CD4-positive, alpha-beta T cell treated with Interleukin-17A for 1 hour (primary cell): ENCODE data around the gene PPP1R16B.
"Not testable (repeated sequence)": the region's sequence is repeated elsewhere in the genome, so short reads cannot be mapped to it uniquely, and the experiment has no call there.

Experiments used
- DNase-seq: peaks from one replicate; pipeline ENCODE4 v3.0.0-alpha.2; 2020

PPP1R16B gene

GRCh38 chr20:38794057-38794456, 11.4 kb upstream of the PPP1R16B start:
- DNase-seq: not testable (repeated sequence)

DNA sequence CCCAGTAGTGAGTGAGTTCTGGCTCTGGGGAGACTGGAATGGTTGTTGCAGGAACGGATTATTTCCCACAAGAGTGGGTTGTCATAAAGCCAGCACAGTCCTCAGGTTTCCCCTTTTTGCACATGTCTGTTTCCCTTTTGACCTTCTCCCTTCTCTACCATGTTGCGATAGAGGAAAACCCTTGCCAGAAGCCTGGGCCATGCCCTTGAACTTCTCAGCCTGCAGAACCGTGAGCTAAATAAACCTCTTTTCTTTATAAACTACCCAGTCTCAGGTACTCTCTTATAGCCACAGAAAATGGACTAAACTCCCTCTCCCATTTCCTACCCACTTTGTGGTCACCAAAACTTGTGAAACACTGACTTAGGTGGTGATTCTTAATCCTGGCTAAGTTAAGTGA, 7.2 kb upstream of the PPP1R16B start:
- DNase-seq: no peak

DNA sequence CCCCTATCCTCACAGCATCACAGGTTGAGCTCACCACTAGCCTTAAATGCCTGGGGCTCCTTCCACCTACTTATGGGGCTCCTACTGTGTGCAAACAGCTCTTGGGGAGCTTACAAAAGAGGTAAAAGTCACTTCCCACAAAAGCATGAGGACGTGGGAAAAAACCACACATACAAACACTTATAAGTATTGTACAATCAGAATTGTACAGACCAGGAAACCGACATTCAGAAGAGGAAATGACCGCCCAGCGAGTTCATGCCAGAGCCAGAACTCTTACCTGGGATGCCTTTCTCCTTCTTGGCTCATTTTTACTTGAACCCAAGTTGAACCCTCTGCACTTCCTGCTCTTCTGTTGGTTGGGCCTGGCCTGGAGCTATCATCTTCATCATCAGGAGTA, 6.3 kb upstream of the PPP1R16B start:
- DNase-seq: no peak

GRCh38 chr20:38800882-38801281, 4.6 kb upstream of the PPP1R16B start:
- no peak for DNase-seq

GRCh38 chr20:38804221-38804620, 1.3 kb upstream of the PPP1R16B start:
- DNase-seq: no peak

DNA sequence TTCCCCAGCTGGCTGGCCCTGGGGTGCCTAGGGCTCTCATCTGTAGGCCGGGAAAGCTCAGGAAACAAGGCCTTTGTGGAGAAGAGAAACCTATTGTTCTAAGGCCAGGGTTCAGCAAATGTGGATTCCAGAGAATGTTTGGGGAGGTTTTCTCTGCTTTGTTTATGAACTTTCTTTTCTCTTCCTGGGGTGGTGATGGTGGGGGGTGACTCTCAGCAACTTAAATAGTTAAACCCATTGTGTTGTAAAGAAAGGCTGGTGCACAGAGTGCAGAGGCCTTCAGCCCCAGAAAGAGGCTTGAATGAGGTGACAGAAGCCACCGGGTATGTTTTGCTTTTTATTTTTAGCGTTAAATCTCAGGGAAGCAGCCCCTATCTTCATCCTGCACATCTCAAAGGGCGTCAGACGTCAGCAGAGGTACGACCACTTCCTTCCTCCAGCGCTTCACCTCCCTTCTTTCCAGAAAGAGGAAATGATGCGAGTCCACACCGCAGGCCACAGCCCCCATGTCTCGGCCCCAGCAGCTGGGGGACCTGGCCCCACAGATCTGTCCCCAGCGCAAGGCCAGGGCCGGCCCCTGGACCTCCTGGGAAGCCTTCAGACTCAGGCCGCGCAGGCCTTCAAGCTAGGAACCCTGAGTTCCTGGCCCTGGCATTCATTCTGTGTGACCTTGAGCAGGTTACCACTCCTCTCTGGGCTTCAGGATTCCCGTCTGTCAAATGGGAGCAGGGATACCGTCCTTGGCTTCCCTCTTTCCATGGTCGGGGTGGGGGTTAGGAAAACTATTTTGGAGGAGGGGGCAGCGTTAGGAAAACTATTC, 605 bp upstream of the PPP1R16B start:
- DNase-seq: peak; percentile 92

DNA sequence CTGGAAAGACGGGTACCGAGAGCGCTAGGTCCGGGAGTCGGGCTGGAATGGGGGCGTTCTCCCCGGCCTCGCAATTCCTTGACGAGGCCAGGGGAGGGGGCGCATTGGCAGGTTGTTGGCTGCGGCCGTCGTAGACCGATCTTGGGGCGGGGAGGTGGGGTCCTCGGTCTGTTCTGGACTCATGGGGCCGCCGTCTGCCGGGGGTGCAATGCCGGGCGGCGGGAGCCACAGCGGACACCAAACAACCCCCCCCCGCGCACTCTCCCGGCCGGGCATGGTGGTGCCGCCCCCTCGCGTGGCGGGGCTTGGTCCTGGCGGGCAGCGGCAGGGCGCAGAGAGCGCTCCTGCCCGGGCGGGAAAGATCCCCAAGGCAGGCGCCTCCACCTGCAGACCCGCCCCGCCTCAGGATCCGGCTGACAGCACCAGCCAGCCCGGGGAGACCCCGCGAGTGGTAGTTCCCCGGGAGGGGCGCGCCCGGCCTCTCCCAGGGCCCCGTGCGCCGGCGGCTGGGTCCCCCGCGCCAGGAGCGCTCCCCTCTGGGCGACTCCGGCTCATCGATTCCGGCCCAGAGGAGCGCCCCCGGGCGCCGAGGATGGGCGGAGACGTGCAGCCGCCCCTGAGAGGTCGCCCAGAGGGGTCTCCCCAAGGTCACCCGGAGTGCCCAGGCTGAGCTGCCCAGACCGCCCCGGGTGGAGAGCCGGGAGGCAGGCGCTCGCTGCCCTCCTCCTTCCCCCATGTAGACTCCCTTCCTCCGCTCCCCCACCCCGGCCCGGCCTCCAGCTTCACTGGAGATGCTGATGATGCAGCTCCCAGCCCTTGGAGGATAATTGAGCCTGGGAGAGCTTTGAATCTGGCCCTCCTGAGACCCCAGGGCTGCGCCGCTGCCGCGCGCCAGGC, 709 bp downstream of the PPP1R16B start:
- peak; percentile 47 for DNase-seq

DNA sequence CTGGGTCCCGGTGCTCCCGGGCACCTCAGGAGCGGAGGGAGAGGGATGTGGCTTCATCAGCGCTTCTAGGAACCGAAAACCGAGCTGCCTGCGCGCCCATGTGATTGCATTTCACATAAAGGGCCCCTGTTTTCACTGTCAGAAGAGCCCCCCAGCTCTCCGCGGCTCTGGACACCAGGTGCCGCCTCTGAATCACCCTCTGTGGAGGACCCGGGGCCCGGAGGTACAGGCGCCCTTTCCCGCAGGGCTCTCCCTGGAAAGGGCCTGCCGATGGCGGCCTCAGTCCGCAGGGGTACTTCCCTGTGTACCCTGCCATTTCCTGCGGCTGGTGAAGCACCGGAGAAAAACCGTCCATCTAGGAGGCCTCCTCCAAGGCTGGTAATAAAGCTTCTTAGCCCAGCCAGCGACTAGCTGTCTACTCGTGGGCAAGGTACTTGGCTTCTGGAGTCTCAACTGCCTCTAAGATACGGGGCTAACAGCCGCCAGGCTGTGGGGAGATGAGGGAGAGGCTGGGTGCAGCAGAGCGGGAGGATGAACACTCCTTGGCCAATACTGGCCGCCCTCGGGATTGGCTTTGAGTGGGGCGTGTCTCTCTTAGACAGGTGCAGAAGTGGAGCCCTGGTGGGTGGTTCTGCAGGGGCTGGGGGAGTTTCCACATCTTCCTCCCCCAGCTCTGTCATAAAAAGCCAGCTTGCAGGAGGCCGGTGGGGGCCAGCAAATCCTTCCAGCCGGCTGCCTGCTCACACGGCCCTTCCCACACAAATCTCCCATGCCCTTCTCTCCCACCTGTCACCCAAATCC, 1.6 kb downstream of the PPP1R16B start:
- peak; percentile 69 for DNase-seq

DNA sequence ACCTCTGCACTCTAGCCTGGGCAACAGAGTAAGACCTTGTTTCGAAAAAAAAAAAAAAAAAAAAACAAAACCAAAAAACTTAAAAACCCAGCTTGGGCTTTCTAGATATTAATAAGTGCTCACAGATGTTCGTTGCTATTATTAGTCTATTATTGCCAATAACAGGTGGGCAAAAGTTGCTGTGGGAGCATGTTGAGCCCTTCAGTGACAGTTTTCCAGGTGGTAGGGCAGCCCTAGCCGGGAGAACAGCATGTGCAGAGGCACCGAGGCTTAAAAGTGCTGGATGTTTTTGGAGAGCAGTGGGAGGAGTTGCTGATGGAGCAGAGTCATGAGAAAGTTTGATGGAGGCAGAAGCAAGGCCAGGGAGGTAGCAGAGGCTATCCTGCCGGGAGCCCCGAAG, 4.4 kb downstream of the PPP1R16B start:
- DNase-seq: no peak

GRCh38 chr20:38810926-38811630, 5.6 kb downstream of the PPP1R16B start:
- DNase-seq: peak; percentile 34

- no peak for DNase-seq
These were observed 6.3 kb downstream of the PPP1R16B start for GRCh38 chr20:38811769-38812168.

DNA sequence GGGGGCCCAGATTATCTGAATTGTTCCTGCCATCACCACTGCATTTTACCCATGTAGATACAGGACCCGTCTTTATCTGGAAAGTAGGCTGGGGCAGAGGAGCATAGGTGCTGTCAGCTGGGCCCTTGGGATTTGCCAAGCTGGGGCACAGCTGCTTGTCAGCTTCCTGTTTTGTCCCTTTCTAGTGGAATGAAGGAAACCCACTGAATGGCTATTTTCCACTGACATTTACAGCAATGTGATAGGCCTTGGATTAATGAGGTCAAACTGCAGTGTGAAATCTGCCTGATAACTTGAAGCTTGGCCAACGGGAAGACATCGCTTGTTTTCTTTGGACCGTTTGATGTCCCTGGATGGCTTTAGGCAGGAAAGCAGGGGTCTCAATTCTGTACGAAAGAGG, 6.7 kb downstream of the PPP1R16B start:
- no peak for DNase-seq

DNA sequence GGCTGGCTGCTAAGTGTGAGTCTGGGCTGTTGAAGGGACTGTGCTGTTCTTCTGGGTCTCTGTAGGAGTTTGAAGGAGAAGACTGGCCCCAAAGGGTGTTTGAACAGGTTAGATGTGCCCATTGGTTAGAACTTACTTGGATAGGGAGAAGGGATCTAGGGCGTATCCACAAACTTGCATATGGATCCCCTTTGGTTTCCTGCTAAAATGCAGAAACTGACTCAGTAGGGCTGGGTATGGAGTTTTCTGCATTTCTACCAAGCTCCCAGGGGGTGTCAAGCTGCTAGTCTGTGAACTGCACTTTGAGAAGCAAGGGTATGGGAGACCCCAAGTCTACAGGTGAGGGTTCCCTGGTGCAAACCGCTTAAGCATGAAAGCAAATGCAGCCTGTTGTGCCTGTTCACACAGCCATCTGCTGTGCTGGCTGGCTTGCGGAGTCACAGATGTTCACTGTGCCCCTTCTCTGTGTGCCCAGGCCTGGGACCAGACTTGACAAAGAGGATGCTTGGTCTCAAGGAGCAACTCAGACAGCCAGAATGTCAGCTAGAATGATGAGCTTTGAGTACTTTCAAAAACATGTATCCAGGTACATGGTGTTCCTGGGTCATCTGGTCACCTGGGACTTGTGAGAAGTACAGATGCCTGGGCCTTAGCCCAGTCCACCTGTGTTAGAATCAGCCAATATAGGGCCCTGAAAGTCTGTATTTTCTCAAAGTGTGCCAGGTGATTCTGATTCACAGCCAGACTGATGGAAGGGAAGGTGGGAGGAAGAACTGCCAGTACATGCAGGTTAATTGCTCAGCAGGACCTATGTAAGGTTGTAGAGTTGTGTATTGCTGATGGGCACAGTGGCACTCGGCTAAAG, 7.4 kb downstream of the PPP1R16B start:
- DNase-seq: no peak

DNA sequence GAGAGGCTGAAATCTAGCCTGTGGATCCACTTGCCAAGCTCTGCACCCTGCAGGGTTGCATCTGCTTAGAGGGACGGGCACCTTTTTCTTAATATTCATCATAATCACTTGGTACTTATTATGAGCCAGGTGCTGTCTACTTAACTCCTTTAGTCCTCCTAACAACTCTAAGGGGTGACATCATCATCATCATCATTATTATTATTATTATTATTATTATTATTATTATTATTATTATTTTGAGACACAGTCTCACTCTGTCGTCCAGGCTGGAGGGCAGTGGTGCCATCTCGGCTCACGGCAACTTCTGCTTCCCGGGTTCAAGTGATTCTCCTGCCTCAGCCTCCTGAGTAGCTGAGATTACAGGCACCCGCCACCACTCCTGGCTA, 8.1 kb downstream of the PPP1R16B start:
- DNase-seq: not testable (repeated sequence)

DNA sequence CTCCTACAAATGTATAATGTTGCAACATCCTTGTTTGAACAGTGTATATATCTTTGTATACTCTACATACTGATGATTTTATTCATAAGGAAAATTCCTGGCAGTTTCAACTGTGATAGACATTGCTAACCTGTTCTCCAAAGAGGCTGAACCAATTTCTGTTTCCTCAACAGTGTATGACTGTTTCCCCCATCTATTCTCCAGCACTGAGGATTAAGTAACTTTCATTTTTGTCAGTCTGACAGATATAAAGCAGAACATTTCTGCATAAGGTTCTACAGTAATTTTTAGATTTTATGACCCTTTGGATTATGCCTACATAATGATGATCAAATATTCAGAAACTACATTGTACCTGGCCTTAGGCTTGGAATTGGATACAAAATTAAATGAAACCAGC, 9.9 kb downstream of the PPP1R16B start:
- DNase-seq: no peak

- no peak for DNase-seq
These were observed 12.9 kb downstream of the PPP1R16B start for GRCh38 chr20:38818113-38819065.

GRCh38 chr20:38825571-38825900, 20.0 kb downstream of the PPP1R16B start:
- DNase-seq: no peak

DNA sequence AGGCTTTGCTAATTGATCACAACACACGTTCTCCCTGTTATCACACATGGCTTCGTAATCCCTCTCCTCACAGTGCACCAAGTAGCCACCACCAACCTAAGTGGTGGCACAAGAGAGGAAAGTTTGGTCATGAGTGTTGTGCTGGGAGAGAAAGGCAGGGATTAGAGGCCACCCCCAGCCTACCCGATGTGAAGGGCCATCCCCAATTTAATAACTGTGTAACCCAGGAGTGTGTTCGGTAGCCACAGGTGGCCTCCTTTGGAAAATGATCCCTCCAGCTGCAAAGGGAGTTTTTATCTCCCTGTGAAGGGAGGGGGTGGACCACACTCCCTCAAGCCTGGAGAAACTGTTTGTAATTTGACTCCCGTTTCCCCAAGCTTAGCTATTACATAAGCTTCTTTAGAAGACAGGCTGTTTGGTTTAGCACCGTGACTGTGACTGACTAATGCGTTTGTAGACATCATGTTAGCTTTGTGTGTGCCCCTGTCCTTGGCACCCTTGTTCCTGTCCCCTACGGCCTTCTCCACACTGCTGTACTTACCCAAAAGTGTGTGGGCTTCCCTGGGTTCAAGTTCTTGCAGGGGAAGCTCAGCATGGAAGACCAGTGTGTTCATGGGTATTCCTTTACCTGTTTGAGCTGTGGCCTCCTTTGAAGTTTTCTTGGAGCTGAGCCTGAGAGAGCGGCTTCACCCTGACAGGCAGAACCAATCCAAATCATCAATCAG, 20.6 kb downstream of the PPP1R16B start:
- DNase-seq: no peak

DNA sequence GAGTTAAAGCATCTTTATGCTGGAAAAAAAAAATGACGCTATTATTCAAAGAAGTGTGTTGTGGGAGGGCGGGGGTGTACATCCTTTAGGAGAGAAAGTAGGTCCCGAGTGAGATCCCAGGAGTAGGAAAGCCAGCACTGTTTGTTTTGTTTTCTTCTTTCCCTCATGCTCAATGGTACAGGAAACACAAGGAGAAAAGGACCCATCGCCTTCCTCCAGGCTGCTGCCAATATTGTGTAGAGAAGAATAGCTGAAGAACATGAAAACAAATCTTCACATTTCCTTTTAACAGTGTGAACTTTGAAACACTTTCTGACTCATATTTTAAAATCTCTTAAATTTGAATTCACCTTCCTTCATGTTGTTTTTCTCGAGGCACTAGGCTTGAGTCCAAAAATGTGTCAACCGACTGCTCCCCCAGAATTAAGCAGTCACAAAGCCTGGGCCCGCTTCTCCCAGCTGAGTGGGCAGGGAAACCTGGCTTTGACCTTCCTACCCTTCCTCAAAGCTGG, 22.3 kb downstream of the PPP1R16B start:
- DNase-seq: no peak
